ENCODE measurements around the gene STMN3.
"Not testable (repeated sequence)": the region's sequence is repeated elsewhere in the genome, so short reads cannot be mapped to it uniquely, and the experiment has no call there.

The STMN3 gene

DNA sequence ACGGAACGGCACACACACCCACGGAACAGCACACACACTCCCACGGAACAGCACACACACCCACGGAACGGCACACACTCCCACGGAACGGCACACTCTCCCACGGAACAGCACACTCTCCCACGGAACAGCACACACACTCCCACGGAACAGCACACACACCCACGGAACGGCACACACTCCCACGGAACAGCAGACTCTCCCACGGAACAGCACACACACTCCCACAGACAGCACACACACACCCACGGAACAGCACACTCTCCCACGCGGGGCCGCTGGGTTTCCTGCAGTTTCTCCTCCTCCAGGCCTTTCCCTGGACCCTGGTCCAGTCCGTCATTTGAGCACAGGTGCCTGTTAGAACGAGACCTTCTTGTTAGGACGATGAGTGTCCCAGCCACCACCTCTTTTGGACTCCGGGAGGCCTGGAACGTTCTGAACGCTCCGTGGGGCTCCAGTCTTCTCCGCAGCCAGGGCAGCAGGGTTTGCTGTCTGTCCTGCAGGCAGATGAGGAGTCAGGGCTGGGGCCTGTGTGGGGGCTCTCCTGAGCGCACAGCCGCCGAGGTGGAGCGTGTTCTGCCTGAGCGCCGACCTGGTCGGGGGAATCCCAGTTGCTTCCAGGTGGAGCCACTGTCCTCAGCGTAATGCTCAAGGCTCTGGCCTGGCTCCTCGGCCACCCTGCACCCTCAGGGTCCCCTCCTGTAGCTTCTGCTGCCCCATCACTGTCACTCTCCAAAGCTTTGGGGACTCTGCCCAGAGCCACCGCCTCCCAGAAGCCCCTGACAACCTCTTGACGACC lies 25.6 kb upstream of the STMN3 start:
- DNase-seq (ENCODE audit: low read depth, low spot score), result no peak

DNA sequence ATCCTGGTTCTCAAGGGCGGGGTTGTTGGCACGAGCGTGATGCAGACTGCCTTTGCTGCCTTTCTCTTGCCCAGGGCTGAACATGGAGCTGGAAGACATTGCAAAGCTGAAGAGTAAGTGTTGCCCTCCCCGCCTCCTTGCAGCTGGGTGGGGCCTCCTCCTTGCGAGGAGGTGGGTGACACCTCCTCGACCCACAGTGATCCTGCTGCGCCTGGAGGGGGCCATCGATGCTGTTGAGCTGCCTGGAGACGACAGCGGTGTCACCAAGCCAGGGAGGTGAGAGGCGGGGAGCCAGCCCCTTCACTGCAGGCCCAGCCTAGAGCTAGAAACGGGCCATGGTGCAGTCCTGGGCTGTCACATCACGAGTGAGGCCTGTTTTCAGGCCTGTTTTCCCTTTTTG lies 24.8 kb upstream of the STMN3 start:
- no peak for DNase-seq (ENCODE audit: low read depth, low spot score)

DNA sequence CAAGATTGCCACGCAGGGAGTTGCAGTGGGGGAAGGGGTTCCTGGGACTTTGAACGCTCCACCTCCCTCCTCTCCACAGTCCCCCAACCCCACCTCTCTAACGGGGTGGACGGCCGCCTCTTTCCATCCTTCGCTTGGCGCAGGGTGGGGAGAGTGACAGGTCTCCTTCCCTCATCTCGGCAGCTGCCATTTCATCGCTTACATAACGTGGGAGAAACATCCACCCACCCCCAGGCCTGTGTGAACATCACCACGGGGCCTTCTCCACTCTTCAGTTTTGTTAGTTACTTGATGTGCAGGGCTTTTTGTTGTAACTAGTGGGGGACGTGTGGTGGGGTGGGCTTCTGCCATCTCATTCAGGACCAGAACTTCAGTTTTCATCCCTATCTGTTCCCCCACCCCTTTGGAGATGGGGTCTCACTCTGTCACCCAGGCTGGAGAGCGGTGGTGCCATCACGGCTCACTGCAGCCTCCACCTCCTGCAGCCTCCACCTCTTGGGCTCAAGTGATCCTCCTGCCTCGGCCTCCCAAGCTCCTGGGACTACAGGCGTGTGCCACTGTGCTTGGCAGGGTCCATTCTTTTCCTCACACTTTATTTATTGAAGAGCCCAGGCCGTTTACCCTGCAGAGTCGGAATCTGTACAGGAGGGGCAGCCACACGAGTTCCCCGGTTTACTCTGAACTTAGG lies 22.6 kb upstream of the STMN3 start:
- DNase-seq (ENCODE audit: low read depth, low spot score), result no peak

DNA sequence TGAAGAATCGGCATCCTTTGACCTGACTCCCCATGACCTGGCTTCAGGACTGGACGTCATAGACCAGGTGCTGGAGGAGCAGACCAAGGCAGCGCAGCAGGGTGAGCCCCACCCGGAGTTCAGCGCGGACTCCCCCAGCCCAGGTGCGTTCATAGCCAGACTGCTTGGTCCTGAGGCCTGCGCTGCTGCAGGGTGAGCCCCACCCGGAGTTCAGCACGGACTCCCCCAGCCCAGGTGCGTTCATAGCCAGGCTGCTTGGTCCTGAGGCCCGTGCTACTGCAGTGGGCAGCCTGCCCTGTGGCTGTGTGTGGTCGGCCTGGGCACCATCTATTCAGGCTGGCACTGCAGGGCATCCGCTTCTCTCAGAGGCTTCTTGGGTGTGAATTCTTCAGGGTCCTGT lies 20.7 kb upstream of the STMN3 start:
- DNase-seq (ENCODE audit: low read depth, low spot score), result no peak

DNA sequence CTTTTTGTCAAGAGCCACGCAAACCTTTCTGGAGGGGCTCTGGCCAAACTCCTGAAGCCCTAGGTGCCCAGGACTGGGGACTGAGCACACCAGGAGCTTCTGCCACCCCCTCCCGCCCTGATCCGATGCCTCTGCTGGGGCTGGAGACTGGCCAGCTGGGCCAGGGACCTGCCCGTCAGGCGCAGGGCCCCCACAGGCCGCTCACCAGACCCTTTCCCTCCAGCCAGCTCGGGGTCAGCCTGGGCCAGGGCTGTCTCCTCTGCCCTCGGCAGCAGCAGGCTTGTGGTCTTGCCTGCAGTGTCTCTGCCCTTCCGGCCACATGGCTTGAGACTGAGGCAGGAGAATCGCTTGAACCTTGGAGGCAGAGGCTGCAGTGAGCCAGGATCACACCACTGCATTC lies 19.4 kb upstream of the STMN3 start:
- DNase-seq (ENCODE audit: low read depth, low spot score), result no peak

DNA sequence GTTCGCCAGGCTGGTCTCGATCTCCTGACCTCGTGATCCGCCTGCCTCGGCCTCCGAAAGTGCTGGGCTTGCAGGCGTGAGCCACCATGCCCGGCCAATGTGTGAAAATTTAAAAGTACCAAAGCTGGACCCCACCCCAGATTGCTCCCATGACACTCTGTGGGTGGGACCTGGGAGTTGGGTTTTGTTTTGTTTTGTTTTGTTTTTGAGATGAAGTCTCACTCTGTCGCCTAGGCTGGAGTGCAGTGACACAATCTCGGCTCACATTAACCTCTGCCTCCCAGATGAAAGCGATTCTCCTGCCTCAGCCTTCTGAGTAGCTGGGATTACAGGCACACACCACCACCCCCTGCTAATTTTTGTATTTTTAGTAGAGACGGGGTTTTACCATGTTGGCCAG lies 18.5 kb upstream of the STMN3 start:
- DNase-seq (ENCODE audit: low read depth, low spot score), result not testable (repeated sequence)

DNA sequence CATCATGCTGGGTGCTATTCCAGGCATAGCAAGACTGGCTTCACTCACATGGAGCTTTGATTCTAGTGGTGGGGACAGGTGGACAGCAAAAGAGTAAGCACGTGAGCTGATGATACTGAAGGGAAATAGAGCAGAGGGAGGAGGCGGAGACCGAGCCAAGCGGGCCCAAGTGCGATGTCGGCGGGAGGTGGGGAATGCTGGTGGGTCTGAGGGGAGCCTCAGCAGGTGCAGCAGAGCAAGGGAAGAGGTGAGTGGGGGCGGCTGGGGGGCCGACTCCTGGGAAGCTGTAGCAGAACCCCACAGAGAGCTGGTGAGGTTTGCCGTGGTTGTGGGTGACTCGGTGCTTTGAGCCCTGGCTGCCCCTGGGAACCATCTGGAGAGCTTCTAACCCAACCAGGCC lies 15.1 kb upstream of the STMN3 start:
- DNase-seq (ENCODE audit: low read depth, low spot score), result no peak

DNA sequence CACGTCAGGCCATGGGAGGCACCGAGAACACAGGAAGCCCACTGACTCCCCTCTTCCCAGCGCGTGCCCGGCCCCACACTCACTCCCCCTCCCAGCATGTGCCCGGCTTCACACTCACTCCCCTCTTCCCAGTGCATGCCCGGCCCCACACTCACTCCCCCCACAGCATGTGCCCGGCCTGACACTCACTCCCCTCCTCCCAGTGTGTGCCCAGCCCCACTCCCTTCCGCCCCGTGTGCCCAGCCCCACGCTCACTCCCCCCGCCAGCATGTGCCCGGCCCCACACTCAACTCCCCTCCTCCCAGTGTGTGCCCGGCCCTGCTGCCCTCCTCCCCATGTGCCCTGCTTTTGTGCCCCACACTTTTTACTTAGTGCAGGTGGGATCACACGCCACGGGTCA lies 14.6 kb upstream of the STMN3 start:
- DNase-seq (ENCODE audit: low read depth, low spot score), result no peak

DNA sequence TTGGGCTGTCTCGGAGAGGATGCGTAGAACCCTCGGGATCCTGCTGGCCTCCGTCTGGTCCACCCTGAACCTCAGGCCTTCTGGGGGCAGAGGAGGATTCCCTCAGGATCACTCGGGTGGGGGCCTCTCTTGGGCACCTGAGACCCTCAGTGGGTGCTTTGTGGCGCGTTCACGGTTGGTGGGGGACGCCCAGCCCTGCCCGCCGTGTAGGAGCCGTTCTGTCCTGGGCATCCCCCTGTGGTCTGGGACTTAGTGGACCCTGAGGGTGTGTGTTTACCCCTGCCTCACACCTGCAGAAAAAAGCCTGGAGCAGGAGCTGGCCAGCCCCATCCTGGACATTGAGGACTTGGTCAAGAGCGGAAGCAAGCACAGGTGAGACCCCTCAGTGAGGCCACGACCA lies 12.5 kb upstream of the STMN3 start:
- no peak for DNase-seq (ENCODE audit: low read depth, low spot score)

DNA sequence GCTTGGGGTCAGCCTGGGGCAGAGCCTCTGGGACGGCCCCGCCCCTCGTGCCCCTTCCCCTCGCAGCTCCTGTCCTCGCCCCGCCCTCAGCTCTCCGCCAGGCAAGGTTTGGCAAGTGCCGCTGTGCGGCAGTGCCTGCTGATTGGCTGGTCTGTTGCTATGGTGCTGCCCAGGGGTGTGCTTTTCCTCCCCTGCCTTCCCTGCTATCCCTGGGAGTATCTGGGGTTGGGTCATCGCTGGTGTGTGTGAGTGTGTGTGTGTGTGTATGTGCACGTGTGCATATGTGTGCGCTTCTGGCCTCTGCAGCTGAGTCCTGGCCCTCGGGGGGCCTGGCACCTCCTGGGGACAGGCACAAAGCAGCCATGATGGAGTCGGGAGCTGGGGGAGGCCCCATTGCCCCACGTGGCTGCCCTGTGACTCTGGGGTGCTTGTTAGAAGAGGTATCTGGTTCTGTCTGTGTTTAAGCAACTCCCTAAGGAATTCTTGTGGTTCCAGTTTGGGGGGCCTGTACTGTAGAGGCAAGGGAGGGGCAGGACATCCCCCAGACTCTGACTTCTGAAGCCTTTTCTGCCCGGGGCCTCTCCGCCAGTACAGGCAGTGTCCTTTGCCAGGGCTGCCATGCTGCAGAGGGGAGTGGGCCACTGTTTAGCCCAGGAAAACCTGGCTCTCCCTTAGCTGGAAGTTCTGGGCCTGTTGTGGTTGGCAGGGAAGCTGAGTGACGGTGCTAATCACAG lies 11.8 kb upstream of the STMN3 start:
- DNase-seq (ENCODE audit: low read depth, low spot score), result peak; percentile 50

DNA sequence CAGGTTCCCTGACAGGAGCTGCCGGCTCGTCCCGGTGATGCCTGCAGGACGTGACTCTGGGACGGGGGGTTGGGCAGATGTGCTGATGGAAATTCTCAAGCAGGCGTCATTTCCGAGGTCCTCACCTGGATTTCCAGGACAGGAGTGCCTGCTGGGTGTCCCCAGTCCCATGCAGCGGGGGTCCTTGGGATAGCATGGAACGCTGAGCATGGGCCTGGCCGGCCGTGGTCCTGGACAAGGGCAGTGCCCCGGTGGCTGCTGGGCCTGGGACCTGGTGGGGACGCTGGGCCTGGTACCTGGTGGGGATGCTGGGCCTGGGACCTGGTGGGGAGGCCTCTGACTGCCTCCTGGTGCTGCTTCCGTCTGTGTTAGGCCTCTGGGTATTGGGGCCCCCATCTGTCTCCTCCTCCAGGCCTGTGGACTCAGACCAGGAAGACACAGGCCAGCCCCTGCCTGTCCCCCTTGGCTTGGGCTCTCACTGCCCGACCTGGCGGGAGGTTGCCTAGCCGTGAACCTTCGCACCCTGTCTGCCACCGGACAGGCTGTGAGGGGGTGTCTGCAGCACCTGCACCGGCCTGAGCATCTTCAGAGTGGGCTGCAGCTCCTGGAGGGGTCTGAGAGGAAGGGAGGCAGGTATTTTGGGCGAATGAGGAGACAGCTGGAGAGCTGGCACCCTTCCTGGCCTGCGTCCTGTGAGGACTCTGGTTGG lies 11.1 kb upstream of the STMN3 start:
- DNase-seq (ENCODE audit: low read depth, low spot score), result no peak

DNA sequence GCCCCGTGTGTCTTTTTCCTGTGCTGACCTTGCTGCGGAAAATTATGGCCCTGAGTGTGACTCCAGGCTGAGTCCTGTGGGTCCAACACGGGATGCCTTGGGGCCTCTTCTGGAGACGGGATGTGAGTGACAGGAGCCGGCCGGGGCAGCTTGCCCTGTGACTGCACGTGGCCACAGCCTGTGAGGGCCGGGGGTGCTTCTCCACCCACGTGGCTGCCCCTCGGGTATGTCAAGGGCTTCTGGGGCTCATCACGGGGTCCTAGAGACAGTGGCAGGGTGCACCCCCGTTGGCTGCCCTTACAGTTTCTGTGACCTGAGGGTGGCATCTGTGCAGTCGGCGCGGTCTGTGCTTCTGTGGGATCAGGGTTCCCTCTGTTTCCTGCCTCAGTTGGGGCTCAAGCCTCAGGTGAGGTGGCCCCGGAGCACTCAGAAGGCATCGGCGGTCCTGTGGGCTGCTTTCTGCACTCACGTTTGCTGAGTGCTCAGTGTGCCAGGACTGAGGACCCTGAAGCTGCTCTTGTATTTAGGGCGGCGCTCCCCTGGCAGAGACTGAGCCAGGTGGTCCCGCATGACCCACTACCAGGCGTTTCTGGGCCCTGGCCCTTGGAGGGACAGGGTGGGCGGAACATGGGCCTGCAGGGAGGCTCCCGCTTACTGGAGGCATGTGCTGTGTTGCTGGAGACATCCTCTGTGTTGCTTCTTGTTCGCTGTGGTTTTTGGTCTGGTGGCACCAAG lies 10.3 kb upstream of the STMN3 start:
- DNase-seq (ENCODE audit: low read depth, low spot score), result no peak

DNA sequence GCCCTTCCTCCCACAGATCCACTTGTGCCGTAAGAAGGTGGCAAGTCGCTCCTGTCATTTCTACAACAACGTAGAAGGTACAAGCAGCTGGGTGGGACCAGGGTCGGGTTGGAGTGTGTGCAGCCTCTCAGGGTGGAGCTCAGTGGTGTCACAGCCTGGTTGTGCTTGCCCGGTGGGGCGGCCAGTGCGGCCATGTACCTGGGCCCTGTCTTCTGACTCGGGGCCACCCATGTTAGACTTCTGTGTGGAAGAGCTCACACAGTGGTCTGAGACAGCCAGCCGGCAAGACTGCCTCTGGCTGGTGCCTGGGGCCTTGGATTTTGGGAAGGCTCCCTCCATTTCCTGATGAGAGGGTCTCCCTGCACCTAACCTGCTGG lies 9.6 kb upstream of the STMN3 start:
- DNase-seq (ENCODE audit: low read depth, low spot score), result no peak

DNA sequence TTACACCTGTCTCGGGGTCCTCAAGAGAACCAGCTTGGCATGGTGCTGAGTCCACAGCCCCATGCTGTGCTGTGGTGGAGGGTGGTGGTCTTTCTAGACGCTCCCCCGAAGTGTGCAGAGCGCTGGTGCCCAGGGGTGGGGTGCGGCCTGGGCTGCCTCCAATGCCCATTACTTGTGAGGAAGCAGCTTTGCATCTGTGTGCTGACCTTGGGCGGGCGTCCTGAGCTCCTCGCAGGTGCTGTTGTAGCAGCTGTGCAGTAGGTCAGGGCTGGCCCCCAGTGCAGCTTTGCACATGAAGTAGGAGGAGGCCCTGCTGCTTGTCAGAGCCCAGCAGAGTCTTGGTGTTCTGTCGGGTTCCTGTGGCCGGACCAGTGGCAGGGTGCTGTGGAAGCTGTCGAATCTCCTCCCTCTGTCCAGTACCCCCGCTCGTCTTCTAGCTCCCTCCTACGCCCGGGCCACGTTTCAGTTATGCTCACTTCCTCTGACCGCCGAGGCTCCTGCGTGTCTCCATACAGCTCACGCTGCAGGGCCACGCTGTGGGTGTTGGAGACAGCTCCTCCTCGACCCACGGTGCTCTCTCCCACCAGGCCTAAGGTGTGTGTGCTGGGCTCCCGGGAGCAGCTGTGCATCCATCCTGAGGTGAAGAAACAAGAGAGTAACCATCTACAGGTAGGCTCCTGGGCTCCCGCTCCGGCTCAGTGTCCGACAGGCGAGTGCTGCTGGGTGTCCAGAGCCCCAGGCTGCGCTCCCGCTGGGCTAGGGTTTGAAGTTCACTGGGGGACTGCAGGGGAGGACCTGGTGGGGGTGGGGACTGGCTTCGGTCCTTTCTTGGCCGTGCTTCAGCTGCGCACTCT lies 9.0 kb upstream of the STMN3 start:
- DNase-seq (ENCODE audit: low read depth, low spot score), result no peak

DNA sequence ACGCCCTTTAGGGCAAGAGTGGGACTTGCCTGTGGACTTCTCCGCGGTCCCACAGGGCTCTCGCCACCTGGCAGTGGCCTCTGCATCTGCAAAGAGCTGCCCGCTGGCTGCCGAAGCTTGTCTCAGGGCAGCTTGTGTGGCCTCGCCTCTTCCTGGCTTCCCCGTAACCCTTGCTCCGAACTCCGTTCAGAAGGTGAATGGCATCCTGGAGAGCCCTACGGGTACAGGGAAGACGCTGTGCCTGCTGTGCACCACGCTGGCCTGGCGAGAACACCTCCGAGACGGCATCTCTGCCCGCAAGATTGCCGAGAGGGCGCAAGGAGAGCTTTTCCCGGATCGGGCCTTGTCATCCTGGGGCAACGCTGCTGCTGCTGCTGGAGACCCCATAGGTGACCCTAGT lies 7.9 kb upstream of the STMN3 start:
- no peak for DNase-seq (ENCODE audit: low read depth, low spot score)

DNA sequence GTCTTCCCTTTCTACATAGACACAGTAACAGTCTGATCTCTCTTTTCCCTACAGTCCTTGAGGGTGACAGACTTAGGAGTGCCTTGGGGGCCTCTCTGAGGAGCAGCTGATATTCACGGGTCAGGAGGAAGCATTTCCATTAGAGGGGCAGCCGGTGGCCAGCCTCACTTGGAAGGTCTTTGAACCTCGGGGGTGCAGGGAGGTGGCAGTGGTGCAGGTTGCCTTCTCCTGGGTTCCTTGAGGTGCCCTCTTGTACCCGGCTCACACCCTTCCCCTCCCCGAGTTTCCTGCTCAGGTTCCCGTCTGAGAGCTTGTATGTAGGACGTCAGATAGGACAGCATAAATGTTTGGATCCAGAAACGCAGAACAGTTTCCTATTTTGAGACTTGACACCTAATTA lies 7.4 kb upstream of the STMN3 start:
- no peak for DNase-seq (ENCODE audit: low read depth, low spot score)

DNA sequence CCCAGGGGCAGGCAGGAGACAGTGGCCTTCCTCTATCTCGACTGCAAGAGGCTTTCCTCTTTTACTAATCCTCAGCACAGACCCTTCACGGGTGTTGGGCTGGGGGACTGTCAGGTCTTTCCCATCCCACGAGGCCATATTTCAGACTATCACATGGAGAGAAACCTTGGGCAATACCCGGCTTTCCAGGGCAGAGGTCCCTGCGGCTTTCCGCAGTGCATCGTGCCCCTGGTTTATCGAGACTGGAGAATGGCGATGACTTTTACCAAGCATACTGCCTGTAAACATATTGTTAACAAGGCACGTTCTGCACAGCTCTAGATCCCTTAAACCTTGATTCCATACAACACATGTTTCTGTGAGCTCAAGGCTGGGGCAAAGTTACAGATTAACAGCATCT lies 7.0 kb upstream of the STMN3 start:
- DNase-seq (ENCODE audit: low read depth, low spot score), result not testable (repeated sequence)

DNA sequence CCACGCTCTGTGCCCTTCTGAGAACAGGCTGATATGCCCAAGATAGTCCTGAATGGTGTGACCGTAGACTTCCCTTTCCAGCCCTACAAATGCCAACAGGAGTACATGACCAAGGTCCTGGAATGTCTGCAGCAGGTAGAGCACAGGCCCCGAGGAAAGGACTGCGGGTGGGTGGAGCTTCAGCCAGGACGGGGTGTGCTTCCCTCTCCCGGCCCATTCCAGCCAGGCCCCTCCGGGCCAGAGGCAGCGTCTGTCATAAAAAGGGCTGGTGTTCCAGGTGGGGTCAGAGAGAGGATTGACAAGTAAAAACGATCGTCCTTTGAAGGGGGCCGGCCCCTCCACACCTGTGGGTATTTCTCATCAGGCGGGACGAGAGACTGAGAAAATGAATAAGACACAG lies 6.1 kb upstream of the STMN3 start:
- DNase-seq (ENCODE audit: low read depth, low spot score), result peak; percentile 63

DNA sequence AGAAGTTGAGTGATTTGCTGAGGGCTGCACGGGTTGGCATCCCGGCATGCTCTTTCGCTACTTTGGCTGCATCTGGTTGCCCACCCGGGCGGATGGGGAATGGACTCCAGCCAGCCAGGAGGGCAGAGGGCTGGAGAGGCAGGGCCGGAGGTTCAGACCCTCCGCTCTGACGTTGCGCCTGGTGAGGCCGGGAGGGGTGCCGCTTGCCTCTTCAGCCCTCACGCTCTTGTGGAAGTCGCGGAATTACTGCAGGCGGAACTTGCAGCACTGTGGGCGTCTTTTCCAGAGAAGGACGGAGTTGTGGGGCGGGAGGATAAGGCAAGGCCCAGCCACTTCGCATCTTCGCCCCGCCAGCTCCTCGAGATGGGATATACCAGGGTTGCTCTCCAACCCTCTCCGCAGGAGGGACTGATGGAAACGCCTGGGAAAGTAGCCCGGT lies 5.5 kb upstream of the STMN3 start:
- no peak for DNase-seq (ENCODE audit: low read depth, low spot score)

DNA sequence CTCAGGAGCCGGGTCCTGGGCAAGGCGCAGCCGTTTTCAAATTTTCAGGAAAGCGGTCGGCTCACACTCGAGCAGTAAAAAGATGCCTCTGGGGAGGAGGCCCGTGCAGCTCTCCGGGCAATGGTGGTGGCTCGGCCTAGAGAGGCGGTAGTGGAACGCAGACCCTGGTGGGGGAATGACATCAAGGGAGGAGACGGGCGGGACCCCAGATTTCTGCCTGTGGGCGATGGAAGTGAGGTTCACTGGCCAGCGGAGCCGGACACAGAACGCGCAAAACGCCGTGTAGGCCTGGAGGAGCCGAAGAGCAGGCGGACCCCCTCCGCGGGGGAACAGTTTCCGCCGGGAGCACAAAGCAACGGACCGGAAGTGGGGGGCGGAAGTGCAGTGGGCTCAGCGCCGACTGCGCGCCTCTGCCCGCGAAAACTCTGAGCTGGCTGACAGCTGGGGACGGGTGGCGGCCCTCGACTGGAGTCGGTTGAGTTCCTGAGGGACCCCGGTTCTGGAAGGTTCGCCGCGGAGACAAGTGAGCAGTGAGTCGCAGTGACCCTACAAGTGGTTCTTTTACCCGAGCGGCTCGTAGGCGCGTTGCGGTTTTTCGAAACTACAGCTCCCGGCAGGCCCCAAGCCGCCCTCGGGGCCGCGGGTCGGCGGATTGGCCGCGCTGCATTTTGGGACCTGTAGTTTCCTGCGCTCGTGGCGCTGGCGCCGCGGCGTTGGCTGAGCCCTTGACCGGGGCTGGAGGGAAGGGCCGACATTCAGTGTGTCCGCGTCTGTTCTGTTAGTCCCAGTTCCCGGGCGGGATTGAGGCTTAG lies 4.9 kb upstream of the STMN3 start, which contains the start of gene RTEL1:
Gene RTEL1, plus strand, starts transcription at position 376 of the 812 bp plus-strand sequence. CDS start 1,091 bp downstream, outside the sequence.
- peak; percentile 94 for DNase-seq (ENCODE audit: low read depth, low spot score)
